Glomerular visceral epithelial cell (primary cell): Measurements from ENCODE around the gene TMEM14C.
A peak's percentile ranks its signal among the peaks of the same experiment; 100 is the strongest.

ENCODE experiments used
- DNase-seq: peaks from one replicate; pipeline ENCODE4 v3.0.0-alpha.2; 2016; ENCODE audit errors: extremely low spot score

TMEM14C gene

GRCh38 chr6:10722820-10723566, at the start of gene TMEM14C:
Gene TMEM14C, plus strand, starts transcription at chr6:10723070. Its CDS starts 1,544 bp downstream, at chr6:10724614.
- peak; percentile 98 for DNase-seq

GRCh38 chr6:10676403-10676802, 46.5 kb upstream of the TMEM14C start:
- no peak for DNase-seq

- no peak for DNase-seq
Observed at GRCh38 chr6:10678456-10678855, 44.4 kb upstream of the TMEM14C start.

- DNase-seq, result no peak
Observed at GRCh38 chr6:10681795-10682194, 41.1 kb upstream of the TMEM14C start.

- no peak for DNase-seq
Observed at GRCh38 chr6:10682355-10682988, 40.4 kb upstream of the TMEM14C start.

GRCh38 chr6:10684618-10685017, 38.3 kb upstream of the TMEM14C start:
- no peak for DNase-seq

GRCh38 chr6:10685092-10685915, 37.6 kb upstream of the TMEM14C start:
- DNase-seq, result no peak

- DNase-seq, result no peak
Observed at GRCh38 chr6:10686901-10687300, 36.0 kb upstream of the TMEM14C start.

GRCh38 chr6:10687582-10687981, 35.3 kb upstream of the TMEM14C start:
- no peak for DNase-seq

- DNase-seq, result no peak
Observed at GRCh38 chr6:10690651-10691445, 32.0 kb upstream of the TMEM14C start.

- no peak for DNase-seq
Observed at GRCh38 chr6:10692965-10693538, 29.8 kb upstream of the TMEM14C start.

- DNase-seq, result peak; percentile 92
Observed at GRCh38 chr6:10694302-10695085, 28.4 kb upstream of the TMEM14C start, which contains the start of the genes C6orf52 and PAK1IP1. Gene C6orf52, minus strand, starts transcription at chr6:10694616. Its CDS starts 7,066 bp downstream, at chr6:10687550. Gene PAK1IP1, plus strand, starts transcription at chr6:10694972. Its CDS starts 14 bp downstream, at chr6:10694986.

- peak; percentile 13 for DNase-seq
Observed at GRCh38 chr6:10695086-10695657, 27.7 kb upstream of the TMEM14C start.

GRCh38 chr6:10696655-10697054, 26.2 kb upstream of the TMEM14C start:
- no peak for DNase-seq

- DNase-seq, result no peak
Observed at GRCh38 chr6:10713962-10714361, 8.9 kb upstream of the TMEM14C start.

- DNase-seq, result peak; percentile 36
Observed at GRCh38 chr6:10719296-10719963, 3.4 kb upstream of the TMEM14C start.

GRCh38 chr6:10719964-10720264, 3.0 kb upstream of the TMEM14C start:
- no peak for DNase-seq

- DNase-seq, result peak; percentile 56
Observed at GRCh38 chr6:10720265-10720959, 2.5 kb upstream of the TMEM14C start.
